Caco-2 (cell line): ENCODE results near the gene ABCD1. TPM values are rescaled to one million over a fixed set of nuclear protein-coding genes. Genes with fewer than 3 reads are reported as not detected.

Experiments used
- BruUV-seq: library from RNA; stranded (reverse); fragments of 400-500 nt; replicated peaks from 2 replicates; lab custom pipeline; 2021; lab: Mats Ljungman, UMichigan
- CTCF ChIA-PET: fragments of 300-600 bp; sonication (Branson Sonifier 250); formaldehyde crosslinking; loops from one replicate; lab custom pipeline; 2022; ENCODE audit warnings: antibody characterized with exemption; lab: Charles Lee
- POLR2A ChIA-PET: fragments of 300-600 bp; sonication (Branson Sonifier 250); formaldehyde crosslinking; loops from one replicate; lab custom pipeline; 2022; ENCODE audit warnings: antibody characterized with exemption; lab: Charles Lee
- DNase-seq, 2 experiments: peaks; one replicate each; pipeline versions ENCODE4 v3.0.0 to v3.0.0-alpha.2; 2020 to 2022
- H3K27me3 ChIP-seq: replicated peaks from 2 replicates; pipeline ENCODE4 v1.6.0; 2011; ENCODE audit warnings: low read length; ENCODE audit not compliant: control insufficient read depth, insufficient read depth
- H3K36me3 ChIP-seq: 2 replicates; pipeline ENCODE4 v1.5.1; 2011; ENCODE audit warnings: low read length; ENCODE audit not compliant: control insufficient read depth, insufficient read depth
- H3K4me1 ChIP-seq: fragments of 250-450 bp; sonication (Bioruptor Pico); 2 replicates; pipeline ENCODE4 v1.5.1; 2020; ENCODE audit warnings: mild to moderate bottlenecking
- H3K4me3 ChIP-seq: 2 replicates; pipeline ENCODE4 v1.5.1; 2011; ENCODE audit warnings: low read depth, mild to moderate bottlenecking, control low read depth, low read length
- H3K9me3 ChIP-seq: fragments of 250-450 bp; sonication (Bioruptor Pico); 2 replicates; pipeline ENCODE4 v1.5.1; 2020; ENCODE audit warnings: mild to moderate bottlenecking, moderate library complexity
- H3K27ac Mint-ChIP-seq: one replicate; pipeline ENCODE4 v1.8.0; 2022; ENCODE audit warnings: mixed read lengths; ENCODE audit not compliant: unreplicated experiment
- H3K27me3 Mint-ChIP-seq: one replicate; pipeline ENCODE4 v1.8.0; 2022; ENCODE audit warnings: mixed read lengths; ENCODE audit not compliant: insufficient read depth, unreplicated experiment
- H3K36me3 Mint-ChIP-seq: one replicate; pipeline ENCODE4 v1.8.0; 2022; ENCODE audit warnings: mild to moderate bottlenecking, mixed read lengths; ENCODE audit not compliant: insufficient read depth, unreplicated experiment
- H3K4me1 Mint-ChIP-seq: one replicate; pipeline ENCODE4 v1.8.0; 2022; ENCODE audit warnings: low read depth, mixed read lengths; ENCODE audit not compliant: unreplicated experiment
- H3K4me3 Mint-ChIP-seq: one replicate; pipeline ENCODE4 v1.8.0; 2022; ENCODE audit warnings: mild to moderate bottlenecking, moderate library complexity, mixed read lengths; ENCODE audit not compliant: unreplicated experiment
- H3K9me3 Mint-ChIP-seq: one replicate; pipeline ENCODE4 v1.8.0; 2022; ENCODE audit warnings: mixed read lengths; ENCODE audit not compliant: unreplicated experiment
- CTCF ChIP-seq, 2 experiments: fragments of 200-600 bp in 1 of 2; IDR thresholded peaks; 1 replicate in 1 of 2; 2 replicates in 1 of 2; pipeline versions ENCODE4 v1.5.1 to v1.8.0; 2011 to 2022; ENCODE audit warnings: antibody characterized with exemption in 1 of 2, control low read depth in 1 of 2, inconsistent platforms in 1 of 2, low read depth in 1 of 2, low read length in 1 of 2, mild to moderate bottlenecking in 1 of 2, moderate library complexity in 1 of 2; ENCODE audit not compliant: insufficient read depth in 1 of 2, severe bottlenecking in 1 of 2, unreplicated experiment in 1 of 2
- intact Hi-C: fragments of 100-400 bp; cut with micrococcal nuclease; formaldehyde crosslinking; loops from one replicate; pipeline ENCODE4 v1.10.0; 2022; ENCODE audit not compliant: unreplicated experiment
- total RNA-seq: library from RNA; stranded (reverse); gene quantifications from 2 replicates; pipeline ENCODE4 v1.2.3, GENCODE V29; 2022

Gene ABCD1
- total RNA-seq, 1 experiment from 2014 or later, result 4.3 TPM

- H3K36me3 ChIP-seq, result no peaks in the 10 kb centered on the region
- POLR2A ChIA-PET, result no interaction called here
- peak in 1 of 2 experiments; percentile 7 for TF ChIP-seq CTCF (IDR thresholded peaks at IDR 0.05; ENCODE audit: insufficient read depth in 1 of 2, low read depth in 1 of 2, low read length in 1 of 2, severe bottlenecking in 1 of 2, unreplicated experiment in 1 of 2)
- no peaks in the 10 kb centered on the region for H3K4me1 ChIP-seq
- Mint-ChIP-seq H3K36me3 (no peaks in the 10 kb centered on the region), H3K4me3 (no peak overlapping the region), H3K27me3 (no peaks in the 10 kb centered on the region), H3K9me3 (no peaks in the 10 kb centered on the region), H3K4me1 (peaks cover 6% of the 10 kb centered on the region), H3K27ac (no peak overlapping the region)
- no peaks in the 10 kb centered on the region for H3K9me3 ChIP-seq
- CTCF ChIA-PET, result no interaction called here
- no peak for DNase-seq
- H3K4me3 ChIP-seq, result no peak overlapping the region
- no peaks in the 10 kb centered on the region for H3K27me3 ChIP-seq
- BruUV-seq, result no TSS peak
- intact Hi-C loops, result no loop called here
Observed at GRCh38 chrX:153755136-153755535, 30.5 kb downstream of the ABCD1 start.

GRCh38 chrX:153761863-153762262 lies 37.2 kb downstream of the ABCD1 start:
- DNase-seq, result peak in 1 of 2 experiments; percentile 19
- ChIA-PET CTCF (interaction anchor here (0.6 kb wide), 2 partner anchors 38 to 75 kb away, joined by 3 read pairs; partner anchors contain the start of gene BCAP31), POLR2A (no interaction called here)
- intact Hi-C loops, result no loop called here
- TF ChIP-seq CTCF (IDR thresholded peaks at IDR 0.05; ENCODE audit: insufficient read depth in 1 of 2, low read depth in 1 of 2, low read length in 1 of 2, severe bottlenecking in 1 of 2, unreplicated experiment in 1 of 2), result no peak
- no peaks in the 10 kb centered on the region for H3K4me1 Mint-ChIP-seq
- Histone ChIP-seq H3K36me3 (no peaks in the 10 kb centered on the region), H3K4me1 (no peaks in the 10 kb centered on the region), H3K4me3 (no peak overlapping the region), H3K9me3 (no peaks in the 10 kb centered on the region), H3K27me3 (no peaks in the 10 kb centered on the region)
- no peak overlapping the region for H3K27ac Mint-ChIP-seq
- no peaks in the 10 kb centered on the region for H3K27me3 Mint-ChIP-seq
- no peaks in the 10 kb centered on the region for H3K9me3 Mint-ChIP-seq
- H3K36me3 Mint-ChIP-seq, result peaks cover 4% of the 10 kb centered on the region
- H3K4me3 Mint-ChIP-seq, result no peak overlapping the region
- no TSS peak for BruUV-seq

DNA sequence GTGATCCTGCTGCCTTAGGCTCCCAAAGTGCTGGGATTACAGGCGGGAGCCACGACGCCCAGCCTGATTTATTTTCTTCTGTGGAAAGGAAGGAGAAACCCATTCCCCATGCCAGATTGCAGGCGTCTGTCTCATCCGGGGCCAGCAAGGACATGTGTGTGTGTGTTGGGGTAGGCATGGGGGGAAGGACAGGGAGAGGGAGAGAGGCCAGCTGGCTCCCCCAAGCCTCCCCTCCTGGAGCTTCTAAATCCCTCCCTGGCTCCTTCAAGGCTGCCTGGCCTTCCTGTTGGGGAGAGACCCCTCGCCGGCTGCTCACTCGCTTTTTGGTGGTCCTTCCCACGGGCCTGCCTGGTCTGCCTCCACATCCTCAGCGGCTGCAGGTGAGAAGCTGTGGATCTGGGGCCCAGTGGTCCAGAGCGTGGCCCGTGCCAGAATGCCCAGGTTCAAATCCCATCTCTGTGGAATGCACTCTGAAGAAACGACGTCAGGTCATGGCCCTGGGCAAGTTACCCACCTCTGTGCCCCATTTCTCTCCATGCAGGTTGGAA lies 38.0 kb downstream of the ABCD1 start:
- Histone ChIP-seq H3K4me3 (no peak overlapping the region), H3K4me1 (no peaks in the 10 kb centered on the region), H3K9me3 (no peaks in the 10 kb centered on the region), H3K27me3 (no peaks in the 10 kb centered on the region), H3K36me3 (no peaks in the 10 kb centered on the region)
- no peak for DNase-seq
- H3K9me3 Mint-ChIP-seq, result no peaks in the 10 kb centered on the region
- CTCF ChIA-PET, result no interaction called here
- no peak overlapping the region for H3K27ac Mint-ChIP-seq
- no peaks in the 10 kb centered on the region for H3K27me3 Mint-ChIP-seq
- POLR2A ChIA-PET, result no interaction called here
- H3K4me1 Mint-ChIP-seq, result no peaks in the 10 kb centered on the region
- no peak for TF ChIP-seq CTCF (IDR thresholded peaks at IDR 0.05; ENCODE audit: insufficient read depth in 1 of 2, low read depth in 1 of 2, low read length in 1 of 2, severe bottlenecking in 1 of 2, unreplicated experiment in 1 of 2)
- no peak overlapping the region for H3K4me3 Mint-ChIP-seq
- intact Hi-C loops, result no loop called here
- BruUV-seq, result no TSS peak
- H3K36me3 Mint-ChIP-seq, result peaks cover 4% of the 10 kb centered on the region
